ENCODE measurements around the gene TCF3.

The TCF3 gene

GRCh38 chr19:1630012-1630411 lies 22.4 kb downstream of the TCF3 start:
- DNase-seq (ENCODE audit: low spot score) = no peak

DNA sequence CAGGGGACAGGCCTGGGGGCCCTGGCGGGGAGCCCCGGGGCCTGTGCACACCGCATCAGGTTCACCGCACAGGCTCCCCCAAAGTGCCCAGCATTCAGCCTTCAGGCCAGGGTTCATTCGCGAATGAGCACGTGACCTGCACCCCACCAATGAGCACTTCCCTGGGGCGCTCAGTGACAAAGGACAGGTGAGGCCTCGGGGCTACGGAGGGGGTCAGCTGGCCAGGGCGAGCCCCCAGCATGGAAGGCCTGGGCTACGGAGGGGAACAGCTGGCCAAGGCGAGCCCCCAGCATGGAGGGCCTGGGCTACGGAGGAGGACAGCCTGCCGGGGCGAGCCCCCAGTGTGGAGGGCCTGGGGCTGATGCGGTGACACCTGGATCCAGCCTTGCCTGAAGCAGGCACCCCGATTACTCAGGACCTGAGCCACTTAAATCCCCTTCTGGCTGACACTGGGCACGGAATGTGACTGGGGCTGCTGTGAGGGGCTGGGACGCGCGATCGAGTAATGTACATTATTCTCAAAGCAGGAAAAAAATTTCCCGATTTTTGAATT lies 23.1 kb downstream of the TCF3 start:
- no peak for DNase-seq (ENCODE audit: low spot score)

DNA sequence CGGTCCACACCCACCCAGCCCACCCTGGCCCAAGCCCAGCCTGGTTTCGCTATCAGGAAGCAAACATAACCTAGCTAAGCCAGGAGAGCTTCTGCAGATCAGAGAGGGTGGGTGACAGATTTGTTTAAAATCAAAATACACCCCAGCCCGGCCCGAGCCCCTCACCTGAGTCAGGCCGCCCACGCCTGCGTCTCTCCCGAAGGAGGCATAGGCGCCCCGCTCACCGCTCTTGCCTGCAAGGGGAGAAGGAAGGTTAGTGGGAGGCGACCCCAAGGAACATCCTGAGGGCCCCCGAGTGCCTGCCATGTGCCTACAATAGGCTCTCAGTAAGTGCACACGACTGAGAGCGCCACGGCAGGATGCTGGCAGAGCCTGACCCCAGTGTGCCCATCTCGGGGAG lies 25.2 kb downstream of the TCF3 start:
- DNase-seq (ENCODE audit: low spot score) = no peak

DNA sequence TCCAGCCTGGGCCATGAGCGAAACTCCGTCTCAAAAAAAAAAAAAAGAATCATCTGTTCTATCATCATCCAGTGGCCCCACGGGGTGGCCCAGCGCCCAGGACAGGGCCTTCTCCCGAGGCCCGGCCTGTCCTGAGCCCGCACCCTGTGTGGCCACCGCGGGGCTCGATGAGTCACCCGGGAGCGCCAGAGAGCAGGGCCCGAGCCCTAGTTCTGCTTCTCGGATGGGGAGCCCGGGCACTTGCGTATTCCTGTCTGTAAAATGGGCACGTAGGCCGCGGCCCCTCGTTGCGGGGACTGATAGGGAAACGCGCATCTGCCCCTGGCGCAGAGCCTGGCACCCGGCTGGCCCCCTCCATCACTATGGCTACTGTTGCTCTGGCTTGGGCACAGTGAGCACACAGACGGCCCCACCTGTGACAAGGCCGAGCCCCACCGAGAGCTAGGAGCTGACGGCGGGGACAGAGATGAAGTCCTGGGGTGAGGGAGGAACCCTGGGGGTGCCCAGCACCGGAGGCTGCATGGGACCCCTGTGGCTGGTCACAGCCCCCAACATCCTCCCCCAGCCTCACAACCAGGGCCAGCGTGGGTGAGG lies 25.9 kb downstream of the TCF3 start:
- no peak for DNase-seq (ENCODE audit: low spot score)

- DNase-seq (ENCODE audit: low spot score) = peak; percentile 60
These were observed 28.0 kb downstream of the TCF3 start for GRCh38 chr19:1624458-1624857.

GRCh38 chr19:1622541-1622940 lies 29.9 kb downstream of the TCF3 start:
- DNase-seq (ENCODE audit: low spot score) = no peak

- no peak for DNase-seq (ENCODE audit: low spot score)
These were observed 30.4 kb downstream of the TCF3 start for GRCh38 chr19:1622007-1622406.

GRCh38 chr19:1621574-1621973 lies 30.8 kb downstream of the TCF3 start:
- no peak for DNase-seq (ENCODE audit: low spot score)

- no peak for DNase-seq (ENCODE audit: low spot score)
These were observed 31.4 kb downstream of the TCF3 start for GRCh38 chr19:1621021-1621420.

GRCh38 chr19:1620502-1620901 lies 31.9 kb downstream of the TCF3 start:
- DNase-seq (ENCODE audit: low spot score) = no peak

DNA sequence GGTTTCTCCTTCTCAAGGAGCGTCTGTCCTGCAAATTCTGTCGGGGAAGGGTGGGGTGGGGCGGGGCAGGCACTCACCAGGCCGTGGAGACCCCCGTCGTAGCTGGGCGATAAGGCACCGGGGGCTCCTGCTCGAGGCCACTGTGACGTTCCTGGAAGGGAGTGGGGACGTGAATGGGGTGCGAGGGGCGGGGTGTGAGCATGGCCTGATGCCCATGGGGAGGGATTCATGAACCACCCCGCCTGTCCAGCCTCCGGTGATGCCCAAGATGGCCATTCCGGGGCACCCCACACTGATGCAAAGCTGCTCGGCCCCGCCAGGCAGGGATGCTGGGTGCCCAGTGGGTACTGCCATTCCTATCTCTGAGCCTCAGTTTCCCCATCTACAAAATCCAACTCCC lies 32.7 kb downstream of the TCF3 start:
- DNase-seq (ENCODE audit: low spot score) = no peak

DNA sequence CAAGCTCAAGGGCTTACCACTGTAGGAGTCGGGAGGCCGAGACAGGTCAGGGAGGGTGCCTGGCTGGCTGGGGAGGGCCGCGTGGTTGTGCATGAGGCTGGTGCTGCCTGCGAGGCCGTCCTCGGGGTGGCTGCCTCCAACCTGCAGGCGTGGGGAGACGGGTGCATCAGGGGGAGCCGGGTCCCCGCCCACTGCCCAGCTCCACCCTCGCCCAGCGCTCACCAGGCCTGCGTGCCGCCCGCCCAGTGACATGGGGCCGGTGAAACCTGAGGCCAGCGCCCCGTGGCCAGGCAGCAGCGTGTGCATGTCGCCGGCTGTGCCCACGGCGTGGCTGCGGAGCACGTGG lies 33.3 kb downstream of the TCF3 start:
- DNase-seq (ENCODE audit: low spot score) = no peak

GRCh38 chr19:1618157-1619093 lies 34.0 kb downstream of the TCF3 start:
- peak; percentile 60 for DNase-seq (ENCODE audit: low spot score)

DNA sequence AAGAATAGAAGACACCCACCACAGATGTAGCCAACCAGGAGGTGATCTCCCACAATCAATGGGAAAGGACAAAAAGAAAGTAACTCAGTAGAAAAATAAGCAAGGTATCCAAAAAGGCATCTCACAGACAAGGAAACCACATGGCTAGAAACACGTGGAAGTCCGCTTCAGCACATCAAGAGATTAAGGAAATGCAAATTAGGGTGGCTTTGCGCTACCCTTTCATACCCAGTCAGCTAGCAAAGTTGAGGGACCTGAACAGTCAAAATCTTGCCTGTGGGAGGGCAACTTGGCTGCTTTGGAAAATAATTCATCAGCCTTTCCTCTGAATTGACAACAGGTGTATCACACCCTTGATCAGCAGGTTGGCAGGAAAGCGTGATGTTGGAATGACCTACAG lies 35.5 kb downstream of the TCF3 start:
- DNase-seq (ENCODE audit: low spot score) = no peak

DNA sequence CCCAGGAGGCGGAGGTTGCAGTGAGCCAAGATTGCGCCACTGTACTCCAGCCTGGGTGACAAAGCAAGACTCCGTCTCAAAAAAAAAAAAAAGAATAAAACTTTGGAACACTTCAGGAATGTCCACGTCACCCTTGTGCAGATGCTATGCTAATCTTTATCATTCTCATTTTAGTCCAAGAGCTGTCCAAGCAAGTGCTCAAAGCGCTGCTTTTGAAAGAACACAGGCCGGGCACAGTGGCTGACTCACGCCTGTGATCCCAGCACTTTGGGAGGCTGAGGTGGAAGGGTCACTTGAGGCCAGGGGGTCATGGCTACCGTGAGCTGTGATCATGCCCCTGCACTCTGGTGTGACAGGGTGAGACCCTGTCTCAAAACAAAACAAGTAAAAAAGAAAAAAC lies 36.0 kb downstream of the TCF3 start:
- peak; percentile 43 for DNase-seq (ENCODE audit: low spot score)

- no peak for DNase-seq (ENCODE audit: low spot score)
These were observed 37.2 kb downstream of the TCF3 start for GRCh38 chr19:1615156-1615765.

- no peak for DNase-seq (ENCODE audit: low spot score)
These were observed 38.4 kb downstream of the TCF3 start for GRCh38 chr19:1613808-1614570.

DNA sequence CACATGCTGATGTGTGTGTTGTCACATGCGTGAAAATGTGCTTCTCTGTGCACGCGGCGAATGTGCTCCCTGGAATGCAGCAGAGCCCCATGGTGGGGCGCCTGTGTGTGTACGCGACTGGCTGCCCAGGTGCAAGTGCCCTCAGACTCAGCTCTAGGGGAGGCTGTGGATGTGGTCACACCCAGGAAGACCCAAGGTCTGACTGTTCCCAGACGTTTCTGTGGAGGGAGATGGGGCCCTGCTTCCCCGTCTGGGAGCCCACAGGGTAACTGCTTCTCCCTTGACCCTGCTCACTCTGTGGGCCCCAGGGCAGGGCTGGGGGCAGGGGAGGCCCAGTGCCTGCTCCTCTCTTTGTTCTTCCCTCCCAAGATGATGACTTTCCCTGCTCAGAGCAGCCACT lies 39.3 kb downstream of the TCF3 start:
- no peak for DNase-seq (ENCODE audit: low spot score)

DNA sequence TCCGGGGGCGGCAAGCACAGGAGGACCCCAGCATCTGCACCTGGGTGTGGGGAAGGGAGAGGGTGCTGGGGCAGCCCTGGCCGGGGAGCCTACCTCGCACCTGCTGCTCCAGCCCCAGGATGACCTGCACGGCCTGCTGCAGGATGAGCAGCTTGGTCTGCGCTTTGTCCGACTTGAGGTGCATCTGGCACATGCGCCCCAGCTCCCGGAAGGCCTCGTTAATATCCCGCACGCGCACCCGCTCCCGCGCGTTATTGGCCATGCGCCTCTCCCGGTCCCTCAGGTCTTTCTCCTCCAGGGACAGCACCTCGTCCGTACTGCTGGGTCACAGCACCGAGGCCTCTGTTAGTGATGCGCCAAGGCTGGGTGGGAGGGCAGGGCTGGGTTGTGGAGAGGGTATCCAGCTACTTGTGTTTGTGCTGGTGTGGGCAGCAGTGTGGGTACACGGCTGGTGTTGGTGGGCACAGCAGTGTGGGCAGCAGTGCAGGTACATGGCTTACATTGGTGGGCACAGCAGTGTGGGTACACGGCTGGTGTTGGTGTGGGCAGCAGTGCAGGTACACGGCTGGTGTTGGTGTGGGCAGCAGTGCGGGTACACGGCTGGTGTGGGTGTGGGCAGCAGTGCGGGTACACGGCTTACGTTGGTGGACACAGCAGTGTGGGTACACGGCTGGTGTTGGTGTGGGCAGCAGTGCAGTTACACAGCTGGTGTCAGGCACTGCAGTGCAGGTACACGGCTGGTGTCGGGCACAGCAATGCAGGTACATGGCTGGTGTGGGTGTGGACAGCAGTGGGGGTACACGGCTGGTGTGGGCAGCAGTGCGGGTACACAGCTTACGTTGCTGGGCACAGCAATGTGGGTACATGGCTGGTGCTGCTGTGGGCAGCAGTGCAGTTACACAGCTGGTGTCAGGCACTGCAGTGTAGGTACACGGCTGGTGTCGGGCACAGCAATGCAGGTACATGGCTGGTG lies 40.0 kb downstream of the TCF3 start:
- DNase-seq (ENCODE audit: low spot score) = no peak

DNA sequence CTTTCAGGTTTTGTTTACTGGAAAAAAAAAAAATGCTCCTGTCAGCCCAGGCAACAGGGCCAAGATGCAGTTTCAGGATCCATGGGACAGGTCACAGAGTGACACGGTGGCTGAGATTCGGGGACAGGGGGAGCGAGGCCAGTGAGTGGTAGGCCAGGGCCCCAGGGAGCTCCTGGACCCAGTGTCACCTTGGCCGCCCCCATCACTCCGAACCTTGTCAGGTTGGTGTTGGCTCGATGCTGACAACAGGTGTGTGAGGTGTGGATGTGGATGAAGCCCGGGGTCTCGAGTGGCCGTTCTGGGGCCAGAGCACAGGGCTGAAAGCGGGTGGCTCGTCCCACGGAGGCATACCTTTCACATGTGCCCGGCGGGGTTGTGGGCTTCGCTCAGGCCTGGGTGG lies 41.1 kb downstream of the TCF3 start:
- DNase-seq (ENCODE audit: low spot score) = no peak

GRCh38 chr19:1610579-1610978 lies 41.8 kb downstream of the TCF3 start:
- no peak for DNase-seq (ENCODE audit: low spot score)

All from GM03348 (cell line).